Measurements from ENCODE around the gene ACBD3. TPM values are rescaled to one million over a fixed set of nuclear protein-coding genes. Genes with fewer than 3 reads are reported as not detected.

ACBD3 gene
- total RNA-seq, 2 donors from 2014 or later, result 45.8 to 56.0 TPM

DNA sequence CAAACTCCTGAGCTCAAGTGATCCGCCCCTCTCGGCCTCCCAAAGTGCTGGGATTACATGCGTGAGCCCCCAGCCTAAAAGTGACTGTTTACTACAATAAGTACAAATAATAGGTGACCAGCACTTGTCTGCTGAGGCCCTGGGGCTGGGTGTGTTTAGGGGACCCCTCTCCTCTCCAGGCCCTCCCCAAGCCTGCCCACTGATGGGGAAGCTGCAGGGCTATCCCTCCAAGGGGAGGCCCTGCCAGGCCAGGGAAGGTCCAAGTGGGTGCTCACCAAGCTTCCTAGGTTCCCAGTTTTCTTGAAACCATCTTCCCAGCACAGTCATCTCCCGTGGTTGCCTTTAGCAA is 63.4 kb downstream of the ACBD3 start:
- intact Hi-C loops (cut with DNase I, micrococcal nuclease), result loop anchor here (5.0 to 10.0 kb wide), 3 partner anchors 56 to 62 kb away; partner anchors contain the start of genes ACBD3 (in 1 of the 2) and H3-3A (in 1 of the 2)
- DNase-seq (no peak), ATAC-seq (no peak)

DNA sequence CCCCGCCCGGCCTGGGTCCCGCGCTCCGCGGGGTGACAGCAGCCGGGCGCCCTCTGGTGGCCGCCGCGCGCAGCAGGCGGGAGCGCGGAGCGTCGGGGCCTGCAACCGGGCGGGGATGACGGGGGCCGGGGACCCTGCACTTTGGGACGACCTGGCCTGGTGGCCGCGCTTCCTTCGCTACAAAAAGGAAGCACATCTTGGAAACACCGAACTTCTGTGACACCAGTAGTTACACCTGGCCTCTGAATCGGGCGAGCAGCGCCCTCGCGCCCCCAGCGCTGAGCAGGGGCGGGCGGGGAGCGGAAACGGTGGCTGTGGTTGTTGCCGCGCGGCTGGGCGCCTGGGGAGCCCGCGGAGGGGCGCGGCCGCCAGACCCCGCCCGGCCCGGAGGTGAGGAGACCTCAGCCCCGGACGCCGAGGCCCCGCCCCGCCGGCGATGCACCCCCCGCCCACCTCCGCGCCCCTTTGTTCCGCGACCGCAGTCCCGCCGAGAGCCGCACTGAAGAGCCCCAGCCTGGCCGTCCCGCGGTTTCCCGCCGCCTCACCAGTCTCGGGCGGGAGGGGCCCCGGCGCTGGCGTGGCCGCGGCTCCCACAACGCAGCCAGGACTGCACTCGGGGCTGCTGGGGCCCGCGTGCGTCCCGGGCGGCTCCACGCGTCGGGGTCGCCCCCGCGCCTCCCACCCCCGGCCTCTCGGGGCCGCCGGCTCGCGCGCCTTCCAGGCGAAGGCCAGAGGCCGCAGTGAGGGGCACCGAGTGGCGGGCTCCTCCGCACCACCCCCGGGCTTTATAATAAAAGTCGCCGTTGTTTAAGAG is 64.7 kb downstream of the ACBD3 start:
- intact Hi-C loops (cut with DNase I, micrococcal nuclease), result loop anchor here (5.0 to 10.0 kb wide), 3 partner anchors 54 to 63 kb away; partner anchors contain the start of genes ACBD3 (in 1 of the 2) and H3-3A (in 1 of the 2)
- ATAC-seq (peak; percentile 47), DNase-seq (peak; percentile 63 to 81)

DNA sequence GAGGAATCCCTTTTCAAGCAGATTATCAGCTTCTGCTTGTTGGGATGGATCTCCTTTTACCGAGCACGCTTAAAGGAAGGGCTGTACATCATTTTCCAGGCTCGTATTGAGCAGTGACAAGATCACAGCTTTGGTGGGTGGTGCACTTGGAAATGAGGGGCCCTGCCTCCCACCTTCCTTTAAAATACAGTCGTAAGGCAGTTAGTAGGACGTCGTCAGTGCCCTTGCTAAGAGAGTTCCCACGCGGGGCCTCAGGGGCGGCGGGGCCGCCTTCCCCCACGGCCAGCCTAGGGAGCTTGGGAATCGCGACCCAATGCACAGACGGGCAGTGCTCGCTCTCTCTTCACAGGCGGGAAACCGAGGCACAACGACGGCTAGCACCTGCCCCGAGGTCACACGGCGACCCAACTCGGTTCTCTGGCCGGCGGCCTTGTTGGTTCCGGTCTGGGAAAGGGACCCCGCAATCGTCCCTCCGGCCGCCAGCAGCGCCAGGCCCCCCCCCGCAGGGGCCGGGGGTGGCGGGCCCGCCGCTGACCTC is 65.4 kb downstream of the ACBD3 start:
- DNase-seq (no peak), ATAC-seq (no peak)
- intact Hi-C loops (cut with DNase I, micrococcal nuclease), result loop anchor here (5.0 to 10.0 kb wide), 3 partner anchors 54 to 64 kb away; partner anchors contain the start of genes ACBD3 (in 1 of the 2) and H3-3A (in 1 of the 2)

DNA sequence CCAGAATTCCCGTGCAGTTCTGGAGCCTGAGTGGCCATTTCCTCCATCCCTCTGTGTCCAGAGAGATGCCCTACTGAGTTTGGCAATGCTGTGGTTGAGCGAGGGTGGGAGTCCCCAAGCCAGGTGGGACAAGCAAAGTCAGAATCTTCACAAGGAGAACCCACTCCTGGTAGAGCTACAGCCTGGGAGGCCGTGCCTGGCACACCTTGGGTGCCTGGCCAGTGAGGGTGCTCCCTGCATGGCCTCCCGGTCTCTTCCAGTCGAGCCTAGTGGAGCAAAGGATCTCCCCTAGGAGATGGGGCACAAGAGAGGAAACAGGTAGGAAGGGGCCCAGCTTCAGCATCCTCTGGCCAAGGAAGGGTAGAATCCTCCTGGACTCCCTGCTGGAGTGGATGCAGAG is 66.1 kb downstream of the ACBD3 start:
- DNase-seq (no peak), ATAC-seq (no peak)
- intact Hi-C loops (cut with DNase I, micrococcal nuclease), result loop anchor here (5.0 to 10.0 kb wide), 3 partner anchors 53 to 64 kb away; partner anchors contain the start of genes ACBD3 (in 1 of the 2) and H3-3A (in 1 of the 2)

DNA sequence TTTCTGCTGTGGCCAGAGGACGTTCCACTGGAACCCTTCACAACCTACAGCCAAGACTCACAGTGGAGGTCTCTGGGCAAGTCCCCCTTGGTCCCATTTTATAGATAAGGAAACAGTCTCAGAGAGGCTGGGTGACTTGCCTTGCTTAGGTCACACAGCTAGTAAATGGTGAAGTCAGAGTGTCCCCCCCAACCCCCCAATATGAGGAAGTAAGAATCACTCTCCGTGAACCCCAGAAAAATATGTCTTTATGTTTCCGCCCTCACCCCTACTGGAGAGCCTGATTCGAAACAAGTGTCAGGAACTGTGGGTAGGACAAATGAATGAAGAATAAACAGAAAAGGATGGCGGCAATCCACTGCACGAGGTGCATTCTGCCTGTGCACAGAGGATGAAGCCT is 67.4 kb downstream of the ACBD3 start:
- DNase-seq, result no peak
- intact Hi-C loops (cut with DNase I, micrococcal nuclease), result no loop called here
- ATAC-seq, result no peak

DNA sequence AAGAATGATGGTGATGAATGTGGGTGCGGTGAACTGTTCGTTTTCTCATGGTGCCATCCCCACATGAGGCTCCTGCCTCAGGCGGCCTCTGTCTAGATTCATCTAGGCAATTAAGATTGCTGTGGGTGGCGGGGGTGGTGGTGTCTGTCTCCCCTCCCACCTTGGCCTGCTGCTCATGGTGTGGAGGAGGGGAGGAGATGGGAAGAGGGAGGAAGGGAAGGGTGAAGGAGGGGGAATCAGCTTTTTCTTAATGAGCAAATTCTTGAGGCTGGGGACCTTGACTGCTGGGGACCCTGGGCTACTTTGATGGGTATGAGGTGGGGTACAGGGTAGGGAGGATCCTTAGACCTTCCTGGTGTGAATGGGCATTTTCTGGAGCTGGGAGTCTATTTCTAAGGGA is 68.2 kb downstream of the ACBD3 start:
- DNase-seq (no peak), ATAC-seq (no peak)
- intact Hi-C loops (cut with DNase I, micrococcal nuclease), result no loop called here

DNA sequence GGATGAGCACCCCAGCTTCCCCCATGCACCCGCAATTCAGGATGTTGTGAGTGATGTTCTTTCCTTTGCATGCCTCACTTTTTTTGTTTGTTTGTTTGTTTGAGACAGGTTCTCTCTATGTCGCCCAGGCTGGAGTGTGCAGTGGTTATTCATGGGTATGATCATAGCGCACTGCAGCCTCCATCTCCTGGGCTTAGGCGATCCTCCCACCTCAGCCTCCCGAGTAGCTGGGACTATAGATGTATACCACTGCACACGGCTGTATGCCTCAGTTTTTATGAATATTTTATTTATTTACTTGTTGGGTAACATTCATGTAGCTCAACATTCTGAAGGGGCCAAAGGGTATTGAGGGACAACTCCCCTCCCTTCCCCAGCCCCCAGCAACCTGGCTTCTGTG is 69.2 kb downstream of the ACBD3 start:
- intact Hi-C loops (cut with DNase I, micrococcal nuclease), result no loop called here
- DNase-seq (no peak), ATAC-seq (no peak)

DNA sequence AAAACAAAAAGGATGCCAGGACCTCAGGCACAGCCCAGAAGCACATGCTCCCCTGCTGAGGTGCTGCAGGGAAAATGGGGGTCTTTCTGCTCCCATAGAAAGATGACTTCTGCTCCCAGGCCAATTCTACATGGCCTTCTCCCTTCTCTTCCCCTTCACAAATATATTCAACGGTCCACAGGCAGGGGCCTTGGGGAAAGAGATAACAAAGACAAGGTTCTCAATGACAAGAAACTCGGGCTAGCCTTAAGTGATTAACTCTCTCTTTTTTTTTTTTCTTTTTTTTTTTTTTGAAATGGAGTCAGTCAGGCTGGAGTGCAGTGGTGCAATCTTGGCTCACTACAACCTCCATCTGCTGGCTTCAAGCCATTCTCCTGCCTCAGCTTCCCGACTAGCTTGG is 69.9 kb downstream of the ACBD3 start:
- DNase-seq (no peak), ATAC-seq (no peak)
- intact Hi-C loops (cut with DNase I, micrococcal nuclease), result no loop called here

DNA sequence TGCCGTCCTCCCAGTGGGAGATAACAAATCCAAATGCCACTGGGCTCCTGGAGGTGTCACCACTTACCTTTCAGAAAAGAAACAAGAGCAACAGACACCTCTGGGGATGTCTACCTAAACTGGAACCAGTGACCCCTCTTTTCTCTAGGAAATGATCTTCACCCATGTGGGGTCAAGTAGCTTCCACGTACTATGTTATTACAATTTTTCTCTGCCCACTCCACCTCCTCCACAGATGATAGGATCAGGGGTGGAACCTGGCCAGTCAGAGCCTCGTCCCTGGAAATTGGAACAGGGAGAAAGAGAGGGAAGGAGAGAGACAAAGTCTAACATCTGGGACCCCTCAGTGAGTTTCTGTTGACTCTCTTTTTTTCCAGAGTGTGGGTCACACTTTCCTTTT is 73.9 kb downstream of the ACBD3 start:
- intact Hi-C loops (cut with DNase I, micrococcal nuclease), result no loop called here
- no peak for DNase-seq

DNA sequence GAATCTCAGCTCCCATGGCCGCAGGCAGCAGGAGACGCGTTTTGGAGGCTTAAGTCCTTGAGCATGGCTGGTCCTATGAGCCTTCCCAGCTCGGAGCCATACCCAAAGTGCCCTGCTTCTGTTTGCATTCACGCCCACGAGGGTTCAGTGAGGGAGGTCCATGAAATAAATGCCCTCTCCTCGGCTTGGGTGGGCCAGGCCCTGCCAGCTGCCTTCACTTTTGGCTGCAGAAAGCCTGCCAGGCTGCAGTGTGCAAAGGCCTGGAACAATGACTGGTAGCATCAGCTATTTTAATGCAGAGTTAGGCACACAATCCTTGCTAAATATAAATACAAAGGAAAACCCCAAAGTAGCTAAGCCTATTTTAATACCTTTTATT is 74.7 kb downstream of the ACBD3 start:
- DNase-seq, result no peak
- ATAC-seq, result no peak
- intact Hi-C loops (cut with DNase I, micrococcal nuclease), result no loop called here

More for the DNA sequence above, 73.9 kb downstream of the ACBD3 start:
- no peak for ATAC-seq

DNA sequence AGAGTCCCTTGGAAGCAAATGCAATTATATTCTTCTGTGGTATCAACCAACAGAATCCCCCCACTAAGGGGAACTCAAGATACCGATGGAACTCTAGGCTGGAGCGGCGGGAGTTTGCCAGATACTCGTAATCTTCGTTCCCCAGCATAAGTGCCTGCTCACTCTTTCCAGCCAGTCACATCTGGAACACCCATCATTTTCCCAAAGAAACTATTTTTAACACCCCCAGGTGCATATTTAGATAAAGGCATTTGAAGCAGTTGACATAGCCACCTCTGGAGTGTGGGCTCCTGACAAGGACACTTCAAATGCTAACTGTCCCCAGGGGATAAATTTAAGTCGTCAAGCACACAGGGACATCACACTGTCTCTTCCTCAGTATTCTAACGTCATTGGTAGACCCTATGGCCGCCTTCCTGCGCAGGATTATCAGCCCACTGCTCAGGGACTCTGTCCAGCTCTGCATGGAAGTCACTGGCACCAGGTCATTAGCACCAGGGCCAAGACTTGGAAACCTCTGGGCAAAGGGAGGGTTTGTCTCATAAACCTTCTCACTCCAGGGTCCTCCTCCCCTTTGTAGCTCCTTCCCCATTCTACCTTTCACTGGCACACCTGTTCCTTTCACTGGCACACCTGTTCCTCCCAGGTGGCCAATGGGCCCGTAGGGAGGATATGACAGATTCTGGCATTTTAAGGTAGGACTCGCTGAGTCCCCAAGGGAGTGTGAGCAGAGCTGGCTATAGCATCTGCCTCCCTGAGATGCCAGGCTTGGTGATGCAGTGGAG is 75.3 kb downstream of the ACBD3 start:
- DNase-seq (no peak), ATAC-seq (no peak)
- intact Hi-C loops (cut with DNase I, micrococcal nuclease), result no loop called here

DNA sequence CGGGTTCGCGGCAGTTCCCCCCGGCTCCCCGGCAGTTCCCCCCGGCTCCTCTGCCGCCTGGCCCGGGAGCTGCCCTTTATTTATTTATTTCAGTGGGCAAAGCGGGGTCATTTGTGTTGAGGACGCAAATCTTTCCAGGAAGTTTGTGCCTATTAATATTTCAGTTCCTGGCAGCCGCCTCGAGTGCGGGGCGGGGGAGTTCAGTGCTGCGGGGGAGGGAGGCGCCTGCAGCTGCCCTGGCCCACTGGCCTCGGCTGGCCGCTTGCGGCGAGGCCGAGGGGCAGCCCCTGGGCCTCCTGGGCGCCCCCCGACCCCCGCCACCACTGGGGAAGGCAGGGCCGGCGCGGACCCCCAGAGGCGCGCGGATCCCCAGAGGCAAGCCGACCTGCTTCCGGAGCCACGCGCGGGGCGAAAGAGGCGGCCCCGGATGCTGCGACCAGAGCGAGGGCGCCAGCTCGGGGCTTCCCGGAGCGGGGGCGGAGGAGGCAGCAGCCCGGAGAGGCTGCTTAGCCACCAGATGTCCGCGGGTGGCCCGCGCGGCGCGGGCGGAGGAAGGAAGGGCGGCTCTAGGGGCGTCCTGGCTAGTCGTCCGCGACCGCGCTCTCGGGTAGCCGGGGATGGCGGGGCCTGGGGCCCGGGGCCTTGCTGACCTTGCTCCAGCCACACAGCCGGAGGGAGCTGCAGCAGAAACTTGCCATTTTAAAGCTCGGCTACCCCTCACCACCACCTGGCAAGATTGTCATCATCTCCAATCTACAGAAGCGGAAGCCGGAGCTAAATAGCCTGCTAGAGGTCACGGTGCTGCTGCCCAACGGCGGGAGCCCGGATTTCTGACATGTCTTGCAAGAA is 76.1 kb downstream of the ACBD3 start:
- ATAC-seq (peak; percentile 72), DNase-seq (peak; percentile 56 to 74)
- intact Hi-C loops (cut with DNase I, micrococcal nuclease), result no loop called here

DNA sequence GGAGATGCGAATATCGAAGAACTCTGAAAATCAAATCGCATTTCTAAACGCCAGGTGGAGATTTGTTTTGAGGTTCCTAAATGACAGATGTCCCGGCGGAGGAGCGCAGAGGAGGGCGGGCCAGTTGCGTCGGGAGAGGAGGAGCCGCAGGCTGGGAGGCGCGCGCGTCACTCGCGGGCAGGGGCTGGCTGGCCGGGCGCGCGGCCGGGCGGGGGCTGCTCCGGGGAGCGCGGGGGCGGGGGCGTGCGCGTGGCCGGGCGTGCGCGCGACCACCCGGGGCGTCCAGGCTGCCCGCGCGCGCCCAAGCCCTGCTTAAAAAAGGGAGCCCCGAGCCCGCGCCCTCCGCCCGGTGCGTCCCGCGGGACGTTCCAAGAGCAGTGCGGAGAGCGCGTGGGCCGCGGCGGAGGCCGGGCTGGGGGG is 76.7 kb downstream of the ACBD3 start:
- intact Hi-C loops (cut with DNase I, micrococcal nuclease), result no loop called here
- DNase-seq (peak; percentile 89 to 91), ATAC-seq (peak; percentile 85)

DNA sequence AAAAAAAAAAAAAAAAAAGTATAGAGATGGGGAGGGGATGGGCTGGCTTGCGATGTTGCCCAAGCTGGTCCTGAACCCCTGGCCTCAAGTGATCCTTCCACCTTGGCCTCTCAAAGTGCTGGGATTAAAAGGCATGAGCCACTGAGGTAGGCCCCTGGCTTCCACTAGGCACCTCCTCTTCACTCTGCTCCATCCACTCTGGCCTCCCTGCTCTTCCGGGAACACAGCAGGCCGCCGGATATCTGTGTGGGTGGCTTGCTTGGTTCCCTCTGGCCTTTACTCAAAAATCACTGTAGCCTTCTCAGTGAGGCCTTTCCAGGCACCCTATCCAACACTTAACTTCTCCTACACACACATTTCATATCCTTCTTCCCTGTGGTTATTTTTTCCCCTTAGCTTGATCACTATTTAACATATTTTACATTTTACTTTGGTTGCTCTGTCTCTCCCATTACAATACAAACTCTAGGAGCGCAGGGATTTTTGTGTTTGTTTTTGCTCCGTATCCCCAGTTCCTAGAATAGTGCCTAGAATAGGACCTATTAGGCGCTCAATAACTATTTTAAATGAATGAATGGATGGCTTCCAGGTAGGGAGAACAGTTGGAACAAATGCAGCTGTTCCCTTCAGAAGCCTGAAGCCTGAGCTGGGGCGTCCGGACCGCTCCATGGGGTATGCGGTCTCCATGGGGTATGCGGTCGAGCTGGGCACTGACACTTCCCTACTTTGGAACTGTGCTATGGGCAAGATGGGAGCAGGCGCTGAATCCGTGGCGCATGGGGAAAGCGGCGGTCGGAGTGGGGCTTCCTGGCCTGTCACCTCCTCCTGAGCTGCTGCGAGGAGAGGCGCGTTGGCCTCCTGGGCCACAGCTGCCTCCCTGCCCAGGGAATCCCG is 77.4 kb downstream of the ACBD3 start:
- intact Hi-C loops (cut with DNase I, micrococcal nuclease), result no loop called here
- DNase-seq, result no peak

DNA sequence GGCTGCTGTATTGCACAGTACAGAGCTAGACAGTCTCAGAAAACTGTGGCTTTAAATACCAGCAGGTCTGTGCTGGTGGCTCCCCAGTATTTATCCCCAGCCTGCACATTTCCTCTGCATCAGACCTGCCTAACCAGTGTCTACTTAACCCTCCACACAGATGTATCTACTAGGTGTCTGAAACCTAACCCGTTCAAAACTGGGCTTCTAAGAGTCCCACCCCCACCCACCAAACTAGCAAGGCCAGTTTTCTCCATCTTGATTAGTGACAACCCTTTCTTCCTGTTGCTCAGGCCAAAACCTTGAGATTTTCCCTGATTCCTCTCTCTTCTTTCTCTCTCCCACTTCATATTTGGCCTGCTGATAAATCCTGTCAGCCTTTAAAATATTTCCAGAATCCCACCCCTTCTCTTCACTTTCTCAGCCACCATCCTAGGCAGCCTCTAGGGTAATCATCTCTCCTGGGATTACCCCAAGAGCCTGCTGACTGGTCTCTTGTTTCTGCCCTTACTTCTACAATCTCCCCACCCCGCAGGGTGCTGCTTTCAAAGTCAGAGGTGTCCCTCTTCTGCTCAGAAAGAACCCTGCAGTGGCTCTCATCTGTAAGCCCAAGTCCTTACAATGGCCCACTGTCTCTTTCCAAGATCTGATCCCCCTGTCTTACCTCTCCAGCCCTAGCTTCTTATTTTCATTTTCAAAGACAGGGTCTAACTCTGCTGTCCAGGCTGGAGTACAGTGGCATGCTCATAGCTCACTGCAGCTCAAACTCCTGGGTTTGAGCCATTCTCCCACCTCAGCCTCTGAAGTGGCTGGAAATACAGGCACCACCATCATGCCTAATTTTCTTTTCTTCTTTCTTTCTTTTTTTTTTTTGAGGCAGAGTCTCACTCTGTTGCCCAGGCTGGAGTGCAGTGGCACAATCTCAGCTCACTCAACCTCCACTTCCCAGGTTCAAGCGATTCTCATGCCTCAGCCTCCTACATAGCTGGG is 78.8 kb downstream of the ACBD3 start:
- ATAC-seq (no peak), DNase-seq (no peak)
- intact Hi-C loops (cut with DNase I, micrococcal nuclease), result no loop called here

More for the DNA sequence above, 77.4 kb downstream of the ACBD3 start:
- ATAC-seq, result peak; percentile 33

DNA sequence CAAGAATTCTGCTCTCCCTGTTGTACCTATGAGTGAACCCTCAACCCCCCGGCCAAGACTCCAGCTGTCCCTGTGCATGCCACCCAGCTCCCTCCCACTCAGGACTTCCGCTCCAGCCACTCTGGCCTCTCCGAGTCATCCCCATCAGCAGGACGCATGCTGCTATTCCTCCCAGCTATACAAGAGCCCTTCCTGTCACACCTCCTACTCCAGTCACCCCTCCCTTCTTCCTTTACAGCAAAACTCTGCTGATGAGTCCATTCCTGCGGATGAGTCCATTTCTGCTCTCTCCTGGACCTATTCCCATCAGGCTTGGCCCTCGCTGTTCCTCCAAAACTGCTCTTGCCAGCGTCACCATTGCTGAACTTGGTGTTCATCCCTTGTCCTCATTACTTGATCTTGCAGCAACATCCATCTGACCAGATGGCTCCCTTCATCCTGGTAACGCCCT is 81.8 kb downstream of the ACBD3 start:
- ATAC-seq (no peak), DNase-seq (no peak)
- intact Hi-C loops (cut with DNase I, micrococcal nuclease), result no loop called here
